ENCODE results near the gene NPAS2. TPM values are rescaled to one million over a fixed set of nuclear protein-coding genes. Genes with fewer than 3 reads are reported as not detected.

The NPAS2 gene
- total RNA-seq, 2 donors from 2014 or later: 24.2 to 45.8 TPM

DNA sequence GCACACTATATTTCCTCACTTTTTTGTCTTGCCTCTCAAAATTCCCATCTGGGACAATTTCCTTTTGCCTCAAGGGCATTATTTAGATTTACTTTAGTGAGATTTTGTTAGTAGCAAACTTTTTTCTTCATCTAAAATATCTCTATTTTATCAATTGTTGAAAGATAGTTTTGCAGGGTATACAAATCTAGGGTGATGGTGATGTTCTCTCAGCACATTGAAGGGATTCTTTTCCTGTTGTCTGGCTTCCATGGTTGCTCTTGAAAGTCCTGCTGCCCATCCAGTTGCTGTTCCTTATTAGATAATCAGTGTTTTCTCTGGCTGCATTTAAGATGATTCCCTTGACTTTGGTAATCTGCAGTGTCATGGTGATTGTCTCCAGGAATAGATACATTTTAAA lies 48.1 kb downstream of the NPAS2 start:
- Histone ChIP-seq H3K27ac (no peak overlapping the region), H3K4me3 (no peak overlapping the region), H3K9me3 (no peaks in the 10 kb centered on the region), H3K4me1 (replicated peaks) (no peaks in the 10 kb centered on the region), H3K36me3 (no peaks in the 10 kb centered on the region), H3K27me3 (replicated peaks; ENCODE audit: insufficient read depth) (no peaks in the 10 kb centered on the region)
- no peak for DNase-seq (ENCODE audit: low spot score)
- no peak for TF ChIP-seq POLR2AphosphoS5 (IDR thresholded peaks at IDR 0.05)
- TF ChIP-seq, protein P1, sequence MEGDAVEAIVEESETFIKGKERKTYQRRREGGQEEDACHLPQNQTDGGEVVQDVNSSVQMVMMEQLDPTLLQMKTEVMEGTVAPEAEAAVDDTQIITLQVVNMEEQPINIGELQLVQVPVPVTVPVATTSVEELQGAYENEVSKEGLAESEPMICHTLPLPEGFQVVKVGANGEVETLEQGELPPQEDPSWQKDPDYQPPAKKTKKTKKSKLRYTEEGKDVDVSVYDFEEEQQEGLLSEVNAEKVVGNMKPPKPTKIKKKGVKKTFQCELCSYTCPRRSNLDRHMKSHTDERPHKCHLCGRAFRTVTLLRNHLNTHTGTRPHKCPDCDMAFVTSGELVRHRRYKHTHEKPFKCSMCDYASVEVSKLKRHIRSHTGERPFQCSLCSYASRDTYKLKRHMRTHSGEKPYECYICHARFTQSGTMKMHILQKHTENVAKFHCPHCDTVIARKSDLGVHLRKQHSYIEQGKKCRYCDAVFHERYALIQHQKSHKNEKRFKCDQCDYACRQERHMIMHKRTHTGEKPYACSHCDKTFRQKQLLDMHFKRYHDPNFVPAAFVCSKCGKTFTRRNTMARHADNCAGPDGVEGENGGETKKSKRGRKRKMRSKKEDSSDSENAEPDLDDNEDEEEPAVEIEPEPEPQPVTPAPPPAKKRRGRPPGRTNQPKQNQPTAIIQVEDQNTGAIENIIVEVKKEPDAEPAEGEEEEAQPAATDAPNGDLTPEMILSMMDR (IDR thresholded peaks at IDR 0.05): no peak
- TF ChIP-seq POLR2A (IDR thresholded peaks at IDR 0.05): no peak
- intact Hi-C loops (cut with DNase I): no loop called here

DNA sequence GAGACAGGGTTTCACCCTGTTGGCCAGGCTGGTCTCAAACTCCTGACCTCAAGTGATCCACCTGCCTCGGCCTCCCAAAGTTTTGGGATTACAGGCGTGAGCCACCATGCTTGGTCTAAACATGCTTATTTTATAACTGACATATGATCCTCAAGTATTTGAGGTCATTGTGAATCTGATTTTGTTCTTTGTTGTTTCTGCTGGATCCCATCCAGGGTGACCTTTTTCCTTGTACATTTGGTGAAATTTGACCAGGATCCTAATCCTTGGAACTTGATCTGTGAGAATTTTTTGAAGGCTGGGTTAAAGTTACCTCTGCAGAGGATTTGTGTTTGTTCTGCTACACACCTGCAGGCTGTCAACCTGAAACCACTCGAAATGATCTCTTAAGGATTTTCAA lies 49.2 kb downstream of the NPAS2 start:
- H3K4me3 ChIP-seq: no peak overlapping the region
- H3K4me1 ChIP-seq (replicated peaks): no peaks in the 10 kb centered on the region
- no peaks in the 10 kb centered on the region for H3K9me3 ChIP-seq
- TF ChIP-seq POLR2A (IDR thresholded peaks at IDR 0.05) (no peak), POLR2AphosphoS5 (IDR thresholded peaks at IDR 0.05) (no peak)
- TF ChIP-seq, protein P1 (IDR thresholded peaks at IDR 0.05): no peak
- 81% methylated on average over 3 of the region's 3 CpGs for WGBS
- no peaks in the 10 kb centered on the region for H3K36me3 ChIP-seq
- intact Hi-C loops (cut with DNase I): no loop called here
- H3K27ac ChIP-seq: no peak overlapping the region
- H3K27me3 ChIP-seq (replicated peaks; ENCODE audit: insufficient read depth): no peaks in the 10 kb centered on the region
- no peak for DNase-seq (ENCODE audit: low spot score)

DNA sequence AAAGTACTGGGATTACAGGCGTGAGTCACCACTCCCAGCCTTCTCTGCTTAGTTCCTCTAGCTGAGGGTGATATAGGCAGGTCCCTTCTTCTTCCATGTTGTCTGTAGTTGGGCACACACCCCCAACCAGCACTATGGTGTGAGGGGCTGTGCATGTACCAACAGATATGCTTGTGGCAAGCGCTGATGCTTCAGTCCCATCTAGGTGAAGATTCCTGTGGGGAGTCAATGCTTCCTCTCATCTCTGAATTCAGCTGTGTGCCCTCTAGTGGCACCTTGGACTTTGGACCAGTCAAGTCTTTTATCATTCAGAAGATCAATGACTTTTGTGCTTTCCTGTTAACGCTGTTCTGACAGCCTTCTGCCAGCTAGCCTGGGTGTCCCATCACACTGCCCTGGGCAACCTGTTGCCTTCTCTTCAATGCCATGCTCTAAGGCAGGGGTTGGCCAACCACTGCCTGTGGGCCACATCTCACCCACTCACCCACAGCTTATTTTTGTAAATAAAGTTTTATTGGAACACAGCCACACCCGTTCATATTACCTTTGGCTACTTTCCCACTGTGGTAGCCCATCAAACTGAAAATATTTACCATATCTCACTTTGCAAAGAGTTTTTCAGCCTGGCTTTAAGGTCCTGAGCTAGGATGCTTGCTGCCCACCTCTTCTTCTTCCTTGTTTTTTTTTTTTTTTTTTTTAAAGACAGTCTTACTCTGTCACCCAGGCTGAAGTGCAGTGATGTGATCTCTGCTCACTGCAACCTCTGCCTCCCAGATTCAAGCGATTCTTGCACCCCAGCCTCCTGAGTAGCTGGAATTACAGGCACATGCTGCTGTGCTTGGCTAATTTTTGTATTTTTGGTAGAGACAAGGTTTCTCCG lies 51.0 kb downstream of the NPAS2 start:
- intact Hi-C loops (cut with DNase I): no loop called here
- 75% methylated on average over 6 of the region's 6 CpGs for WGBS
- TF ChIP-seq, protein P1 (IDR thresholded peaks at IDR 0.05): no peak
- TF ChIP-seq POLR2A (IDR thresholded peaks at IDR 0.05) (no peak), POLR2AphosphoS5 (IDR thresholded peaks at IDR 0.05) (no peak)

DNA sequence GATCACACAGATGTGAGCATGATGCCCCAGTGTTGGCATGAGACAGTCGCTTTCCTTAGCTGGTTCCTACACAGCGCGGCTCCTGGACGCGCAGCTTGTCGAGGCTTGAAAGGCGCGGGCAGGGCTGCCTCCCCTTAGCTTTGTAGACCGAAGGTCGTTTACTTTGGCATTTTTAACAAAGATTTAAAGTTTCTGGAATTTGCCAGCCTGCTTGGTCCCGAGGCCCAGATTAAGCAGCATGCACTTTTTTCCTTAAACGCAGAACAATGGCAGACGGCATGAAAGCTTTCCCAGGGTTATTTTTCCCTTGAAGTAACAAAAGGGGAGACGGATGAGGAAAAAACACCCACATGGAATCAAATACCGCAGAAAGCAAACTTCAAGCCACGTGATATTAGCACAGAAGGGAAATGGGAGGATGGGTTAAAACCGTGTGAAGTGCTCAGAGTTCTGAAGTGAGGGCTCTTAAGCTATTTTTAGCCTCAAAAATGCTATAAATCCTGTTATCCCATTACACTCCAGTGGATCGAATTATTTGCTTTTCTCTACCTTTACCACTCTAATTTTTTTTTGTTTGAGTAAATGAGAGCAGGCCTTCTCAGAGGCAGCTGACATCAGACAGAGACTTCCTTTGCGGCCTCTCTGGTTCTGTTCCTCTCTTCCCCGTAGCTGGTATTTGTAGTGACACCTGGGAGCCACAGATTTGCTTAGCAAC lies 55.7 kb downstream of the NPAS2 start:
- intact Hi-C loops (cut with DNase I): no loop called here
- Histone ChIP-seq H3K9me3 (no peaks in the 10 kb centered on the region), H3K4me1 (replicated peaks) (no peaks in the 10 kb centered on the region), H3K4me3 (no peak overlapping the region), H3K27ac (peak overlapping the region; percentile 36 to 52), H3K27me3 (replicated peaks; ENCODE audit: insufficient read depth) (no peaks in the 10 kb centered on the region), H3K36me3 (no peaks in the 10 kb centered on the region)
- DNase-seq (ENCODE audit: low spot score): peak; percentile 67
- TF ChIP-seq POLR2AphosphoS5 (IDR thresholded peaks at IDR 0.05): peak; percentile 46
- TF ChIP-seq, protein P1 (IDR thresholded peaks at IDR 0.05): no peak
- TF ChIP-seq POLR2A (IDR thresholded peaks at IDR 0.05): no peak
- 41% methylated on average over 20 of the region's 20 CpGs for WGBS

More for the DNA sequence above, 51.0 kb downstream of the NPAS2 start:
- Histone ChIP-seq H3K27me3 (replicated peaks; ENCODE audit: insufficient read depth) (no peaks in the 10 kb centered on the region), H3K4me1 (replicated peaks) (no peaks in the 10 kb centered on the region), H3K27ac (no peak overlapping the region), H3K9me3 (no peaks in the 10 kb centered on the region), H3K4me3 (no peak overlapping the region), H3K36me3 (no peaks in the 10 kb centered on the region)
- DNase-seq (ENCODE audit: low spot score): no peak
